GM12878 (cell line): ENCODE measurements around the gene OXT.
A peak's percentile ranks its signal among the peaks of the same experiment; 100 is the strongest.

ENCODE experiments used
- CTCF ChIP-seq, 3 experiments: IDR thresholded peaks in 2 of 3; conservative IDR thresholded peaks in 1 of 3; 2 replicates each; pipeline ENCODE4 v1.5.1; 2011; ENCODE audit warnings: low read depth in 3 of 3, low read length in 3 of 3, mild to moderate bottlenecking in 3 of 3, control low read depth in 2 of 3, moderate library complexity in 2 of 3, inconsistent platforms in 1 of 3, mixed read lengths in 1 of 3; ENCODE audit not compliant: control insufficient read depth in 2 of 3, insufficient read depth in 1 of 3; ENCODE audit errors: extremely low read depth in 1 of 3
- CUX1 ChIP-seq: IDR thresholded peaks from 2 replicates; pipeline ENCODE4 v1.6.1; 2012; ENCODE audit warnings: improper control_type of control experiment, low read depth, low read length; ENCODE audit not compliant: insufficient replicate concordance
- EZH2 ChIP-seq: IDR thresholded peaks from 2 replicates; pipeline ENCODE4 v1.6.1; 2012; ENCODE audit warnings: low read depth, mild to moderate bottlenecking, control low read depth, inconsistent platforms, low read length, borderline replicate concordance; ENCODE audit not compliant: control insufficient read depth
- POLR2A ChIP-seq: IDR thresholded peaks from 2 replicates; pipeline ENCODE4 v1.6.1; 2011; ENCODE audit warnings: low read depth, mild to moderate bottlenecking, low read length
- POLR2AphosphoS5 ChIP-seq: IDR thresholded peaks from 2 replicates; pipeline ENCODE4 v1.6.1; 2011; ENCODE audit warnings: mild to moderate bottlenecking, low read length, inconsistent platforms
- REST ChIP-seq: IDR thresholded peaks from 2 replicates; pipeline ENCODE4 v1.6.1; 2012; ENCODE audit warnings: mild to moderate bottlenecking, low read depth, low read length
- ZNF384 ChIP-seq: IDR thresholded peaks from 2 replicates; pipeline ENCODE4 v1.6.1; 2012; ENCODE audit warnings: low read depth, mild to moderate bottlenecking, low read length, improper control_type of control experiment, borderline replicate concordance

GRCh38 chr20:3045816-3046676 lies 25.4 kb upstream of the OXT start, which contains the start of gene MRPS26:
- TF ChIP-seq CUX1 (no peak), ZNF384 (no peak), CTCF (IDR thresholded peaks at IDR 0.05 in 2 of 3, conservative IDR thresholded peaks at IDR 0.05 in 1 of 3; ENCODE audit: control insufficient read depth in 2 of 3, extremely low read depth in 1 of 3, insufficient read depth in 1 of 3, low read depth in 3 of 3, low read length in 3 of 3) (no peak), EZH2 (no peak), POLR2A (peak; percentile 81), REST (no peak), POLR2AphosphoS5 (peak; percentile 69; the same call in 1 of the 2 replicates)
